Measurements from ENCODE around the gene PRDX4.
A peak's percentile ranks its signal among the peaks of the same experiment; 100 is the strongest.
"Not testable (repeated sequence)": the region's sequence is repeated elsewhere in the genome, so short reads cannot be mapped to it uniquely, and the experiment has no call there.

PRDX4 gene

GRCh38 chrX:23676486-23676885 is 9.2 kb downstream of the PRDX4 start:
- DNase-seq = not testable (repeated sequence)

- DNase-seq = no peak
Measured at GRCh38 chrX:23692166-23692565, 24.9 kb downstream of the PRDX4 start.

GRCh38 chrX:23694606-23695005 is 27.3 kb downstream of the PRDX4 start:
- peak; percentile 43 for DNase-seq

DNA sequence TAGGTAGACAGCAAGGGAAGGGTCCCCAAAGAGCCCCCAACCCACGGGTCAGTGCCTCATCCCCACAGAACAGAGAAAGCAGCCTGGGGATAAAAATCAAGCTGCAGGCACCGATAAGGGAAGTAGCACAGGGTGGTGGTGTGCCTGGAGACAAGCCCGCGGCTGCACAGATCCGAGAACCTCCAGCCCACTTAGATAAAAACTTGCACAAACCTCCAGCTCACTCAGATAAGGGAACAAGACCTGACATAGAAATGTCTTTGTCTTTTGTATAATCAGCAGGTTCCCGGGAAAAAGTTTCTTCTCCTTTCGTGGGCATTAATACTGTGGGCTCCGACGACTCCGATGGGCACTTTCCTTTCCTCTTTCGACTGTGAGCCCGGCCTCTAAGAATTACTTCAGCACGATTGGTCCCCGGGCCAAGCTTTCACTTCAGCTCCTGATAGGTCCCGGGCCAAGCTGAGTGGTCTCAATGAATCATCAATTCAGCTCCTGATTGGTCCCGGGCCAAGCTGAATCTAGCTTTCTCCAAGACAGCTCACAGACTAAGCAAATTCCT is 32.4 kb downstream of the PRDX4 start:
- DNase-seq = peak; percentile 2

- DNase-seq = no peak
Measured at GRCh38 chrX:23704673-23705206, 37.4 kb downstream of the PRDX4 start.

DNA sequence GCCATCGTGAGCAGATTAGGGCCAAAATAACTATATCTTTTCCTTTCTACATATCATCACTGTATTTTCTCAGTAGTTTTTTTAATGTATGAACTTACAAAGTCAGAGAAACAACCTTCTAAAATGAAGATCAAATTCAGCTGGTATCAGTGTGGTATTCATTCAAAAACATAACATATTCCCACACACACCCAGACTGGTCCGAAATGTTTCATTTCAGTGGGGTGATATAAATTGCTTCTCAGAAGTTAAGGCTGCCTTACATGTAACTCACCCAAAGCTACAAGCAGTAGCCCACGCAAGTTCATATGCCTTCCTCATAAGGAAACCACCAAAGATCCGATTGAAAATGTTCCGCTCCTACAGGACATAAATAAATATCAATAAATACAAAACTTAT is 37.9 kb downstream of the PRDX4 start:
- no peak for DNase-seq

- DNase-seq = peak; percentile 35
Measured at GRCh38 chrX:23720117-23720677, 52.9 kb downstream of the PRDX4 start.

- DNase-seq = no peak
Measured at GRCh38 chrX:23726191-23726590, 58.9 kb downstream of the PRDX4 start.

- no peak for DNase-seq
Measured at GRCh38 chrX:23727206-23727605, 59.9 kb downstream of the PRDX4 start.

GRCh38 chrX:23729214-23729613 is 61.9 kb downstream of the PRDX4 start:
- no peak for DNase-seq

DNA sequence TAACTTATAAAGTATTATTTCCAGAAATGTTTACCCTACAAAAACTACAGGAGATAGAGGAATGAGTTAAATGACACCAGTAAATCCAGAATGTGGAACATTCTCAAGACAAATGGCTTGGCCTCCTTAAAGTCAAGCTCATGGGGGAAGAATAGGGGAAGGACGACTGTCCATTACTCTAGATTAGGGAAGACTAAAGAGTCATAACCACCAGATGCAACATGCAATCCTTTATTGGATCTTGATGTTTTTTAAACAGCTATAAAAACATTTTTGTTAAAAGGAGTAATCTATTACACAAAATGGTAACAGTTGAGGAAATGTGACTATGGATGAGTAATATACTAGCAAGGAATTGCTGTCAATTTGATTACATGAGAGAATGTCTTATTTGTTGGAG is 64.7 kb downstream of the PRDX4 start:
- DNase-seq = no peak

DNA sequence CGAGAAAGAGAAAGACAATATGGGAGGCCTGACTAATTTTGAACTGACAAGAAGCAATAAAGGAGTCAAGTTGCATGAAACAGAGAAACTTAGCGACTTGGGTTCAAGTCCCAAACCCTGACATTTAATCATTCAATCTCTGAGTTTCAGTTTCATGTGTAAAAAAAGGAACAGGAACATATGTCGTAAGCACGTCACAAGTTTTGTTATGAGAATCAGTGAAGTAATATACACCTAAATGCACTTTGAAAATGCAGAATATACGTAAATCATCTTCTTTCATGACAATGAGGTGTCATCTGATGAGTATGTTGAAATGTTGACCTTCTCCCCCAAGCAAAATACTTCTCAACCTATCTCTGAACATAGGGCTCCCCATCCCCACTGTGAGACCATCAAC is 65.4 kb downstream of the PRDX4 start:
- DNase-seq = no peak

Measured in fibroblast of skin of right quadriceps (primary cell).